GM12873 (cell line): ENCODE results near the gene OAT.

Source experiments
- TF ChIP-seq, protein P1 (sequence below): IDR thresholded peaks from 2 replicates; pipeline ENCODE4 v1.5.1; 2012; ENCODE audit warnings: low read depth, mild to moderate bottlenecking, moderate library complexity, low read length, control low read depth; ENCODE audit not compliant: insufficient read depth; ENCODE audit errors: missing control alignments

Gene OAT

DNA sequence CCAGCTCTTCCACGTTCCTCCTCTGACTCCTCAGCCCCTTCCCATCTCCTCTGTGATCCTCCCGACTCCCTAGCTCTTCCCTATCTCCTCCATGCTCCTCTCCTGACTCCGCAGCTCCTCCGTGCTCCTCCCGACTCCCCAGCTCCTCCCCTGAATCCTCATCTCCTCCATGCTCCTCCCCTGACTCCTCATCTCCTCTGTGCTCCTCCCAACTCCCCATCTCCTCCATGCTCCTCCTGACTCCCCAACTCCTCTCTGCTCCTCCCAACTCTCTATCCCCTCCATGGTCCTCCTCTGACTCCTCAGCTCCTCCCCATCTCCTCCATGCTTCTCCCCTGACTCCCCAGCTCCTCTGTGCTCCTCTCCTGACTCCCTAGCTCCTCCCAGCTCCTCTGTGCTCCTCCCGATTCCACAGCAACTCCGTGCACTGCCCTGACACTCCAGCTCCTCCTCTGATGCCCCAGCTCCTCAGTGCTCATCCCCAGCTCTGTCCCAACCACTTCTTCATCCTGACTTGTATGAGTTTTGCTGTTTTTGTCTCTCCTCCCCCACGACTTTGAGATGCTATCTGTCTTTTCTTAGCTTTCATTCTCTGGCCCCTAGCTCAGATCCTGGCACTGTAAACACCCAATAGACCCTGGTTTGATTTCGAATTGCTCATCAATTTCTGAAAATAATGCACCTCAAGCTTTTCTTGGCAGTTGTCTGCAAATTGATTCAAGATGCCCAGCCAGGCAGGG lies 38.3 kb downstream of the OAT start:
- TF ChIP-seq, protein P1, sequence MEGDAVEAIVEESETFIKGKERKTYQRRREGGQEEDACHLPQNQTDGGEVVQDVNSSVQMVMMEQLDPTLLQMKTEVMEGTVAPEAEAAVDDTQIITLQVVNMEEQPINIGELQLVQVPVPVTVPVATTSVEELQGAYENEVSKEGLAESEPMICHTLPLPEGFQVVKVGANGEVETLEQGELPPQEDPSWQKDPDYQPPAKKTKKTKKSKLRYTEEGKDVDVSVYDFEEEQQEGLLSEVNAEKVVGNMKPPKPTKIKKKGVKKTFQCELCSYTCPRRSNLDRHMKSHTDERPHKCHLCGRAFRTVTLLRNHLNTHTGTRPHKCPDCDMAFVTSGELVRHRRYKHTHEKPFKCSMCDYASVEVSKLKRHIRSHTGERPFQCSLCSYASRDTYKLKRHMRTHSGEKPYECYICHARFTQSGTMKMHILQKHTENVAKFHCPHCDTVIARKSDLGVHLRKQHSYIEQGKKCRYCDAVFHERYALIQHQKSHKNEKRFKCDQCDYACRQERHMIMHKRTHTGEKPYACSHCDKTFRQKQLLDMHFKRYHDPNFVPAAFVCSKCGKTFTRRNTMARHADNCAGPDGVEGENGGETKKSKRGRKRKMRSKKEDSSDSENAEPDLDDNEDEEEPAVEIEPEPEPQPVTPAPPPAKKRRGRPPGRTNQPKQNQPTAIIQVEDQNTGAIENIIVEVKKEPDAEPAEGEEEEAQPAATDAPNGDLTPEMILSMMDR, result no peak

DNA sequence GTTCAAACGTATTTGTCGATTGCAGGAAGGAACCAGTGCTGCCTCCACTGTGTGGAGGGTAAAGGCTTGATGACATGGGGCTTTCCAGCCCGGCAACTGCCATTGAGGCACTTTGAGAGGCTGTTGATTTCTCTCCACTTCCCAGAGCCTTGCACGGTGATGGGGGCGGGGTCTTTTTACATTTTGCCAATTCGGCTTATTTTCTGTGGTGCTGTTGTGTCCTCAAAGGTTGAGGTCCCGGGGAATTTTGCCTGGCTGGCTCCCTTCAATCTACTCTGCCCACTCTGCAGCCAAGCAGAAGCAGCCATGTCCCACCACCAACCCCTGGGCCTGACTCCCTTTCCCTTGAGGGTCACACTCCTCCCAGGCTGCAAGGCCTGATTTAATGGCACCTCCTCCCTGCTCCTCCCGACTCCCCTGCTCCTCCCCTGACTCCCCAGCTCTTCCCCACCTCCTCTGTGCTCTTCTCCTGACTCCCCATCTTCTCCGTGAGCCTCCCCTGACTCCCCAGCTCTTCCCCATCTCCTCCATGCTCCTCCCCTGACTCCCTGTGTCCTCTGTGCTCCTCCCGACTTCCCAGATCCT lies 39.0 kb downstream of the OAT start:
- TF ChIP-seq, protein P1, result no peak

DNA sequence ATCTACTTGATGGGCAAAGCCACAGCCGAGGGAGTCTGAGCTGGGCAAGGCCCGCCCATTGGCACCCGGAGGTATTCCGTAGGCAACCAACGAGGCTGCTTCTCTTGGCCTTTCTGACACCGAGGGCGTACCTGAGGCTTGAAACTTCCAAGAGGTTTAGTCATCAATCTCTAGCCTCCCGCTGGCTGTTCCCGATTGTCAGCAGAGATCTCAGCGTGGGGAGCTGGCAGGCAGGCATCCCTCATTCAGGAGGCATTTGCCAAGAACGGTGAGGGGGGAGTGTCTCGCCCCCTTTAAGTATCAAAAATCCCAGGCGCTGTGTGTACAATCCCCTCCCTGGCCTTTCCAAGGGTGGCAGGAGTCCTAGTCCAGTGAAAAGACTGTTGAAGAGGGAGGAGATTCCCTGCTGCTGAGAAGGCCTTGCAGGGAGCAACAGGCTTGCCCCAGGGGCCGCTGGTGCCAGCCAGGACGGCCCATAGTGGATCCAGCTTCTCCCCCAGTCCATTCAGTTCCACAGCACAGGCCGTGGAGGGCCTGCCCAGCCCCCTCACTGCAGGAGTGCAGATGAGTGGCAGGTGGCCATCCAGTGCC lies 39.7 kb downstream of the OAT start:
- TF ChIP-seq, protein P1, result no peak

DNA sequence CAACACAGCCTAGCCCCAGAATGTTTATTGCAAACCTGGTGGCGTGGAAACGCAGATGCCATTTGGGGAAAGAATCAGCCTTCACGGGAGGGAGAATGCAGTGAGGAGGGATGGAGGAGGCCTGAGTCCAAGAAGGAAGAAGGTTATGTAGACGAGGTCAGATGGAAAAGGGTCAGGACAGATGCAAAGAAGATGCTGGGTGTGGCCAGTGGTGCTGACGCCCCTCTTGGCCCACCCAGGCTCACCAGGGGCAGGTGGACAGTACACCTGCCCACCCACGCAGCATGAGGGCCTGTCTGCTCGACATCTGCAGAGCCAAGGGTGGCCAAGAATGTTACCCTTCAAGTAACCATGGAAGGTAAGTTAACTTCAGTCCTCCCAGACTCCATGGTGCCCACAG lies 40.5 kb downstream of the OAT start:
- TF ChIP-seq, protein P1, result no peak

DNA sequence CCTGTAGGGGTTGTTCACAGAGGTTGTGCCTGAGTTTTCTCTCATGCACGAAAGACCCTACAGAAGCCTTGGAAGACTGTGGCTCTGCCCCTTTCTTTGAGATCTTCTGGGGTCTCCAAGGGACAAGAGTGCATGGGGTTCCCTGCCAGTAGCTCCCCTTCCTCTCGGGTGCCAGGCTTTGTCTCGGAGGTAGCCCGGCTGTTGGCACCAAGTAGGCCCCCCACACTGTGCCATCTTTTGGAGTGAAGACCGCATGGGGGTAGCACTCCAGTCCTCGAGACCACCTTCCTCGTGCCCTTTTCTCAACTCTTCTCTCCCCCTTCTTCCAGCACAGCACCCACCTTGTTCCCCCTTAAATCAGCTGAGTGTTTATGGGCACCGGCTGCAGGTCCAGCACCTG lies 41.6 kb downstream of the OAT start:
- TF ChIP-seq, protein P1, result no peak

DNA sequence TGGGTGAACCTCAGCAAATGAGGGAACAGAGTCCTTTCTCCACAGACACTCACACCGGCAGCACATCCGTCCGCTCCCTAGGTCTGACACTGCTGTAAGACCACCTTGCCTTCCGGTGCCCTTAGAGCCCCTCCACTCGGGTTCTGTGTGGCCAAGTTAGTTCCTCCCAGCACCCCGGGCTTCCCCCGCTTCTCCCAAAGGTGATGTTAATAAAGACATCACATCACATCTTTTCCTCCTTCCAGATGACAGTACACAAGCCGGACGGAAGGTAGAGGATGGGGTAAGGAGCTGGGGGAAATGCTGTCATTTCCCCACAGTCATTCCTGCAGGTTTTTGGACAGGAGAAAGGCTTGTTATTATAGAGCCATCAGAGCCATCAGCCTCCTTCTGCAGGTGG lies 42.3 kb downstream of the OAT start:
- TF ChIP-seq, protein P1, result no peak

DNA sequence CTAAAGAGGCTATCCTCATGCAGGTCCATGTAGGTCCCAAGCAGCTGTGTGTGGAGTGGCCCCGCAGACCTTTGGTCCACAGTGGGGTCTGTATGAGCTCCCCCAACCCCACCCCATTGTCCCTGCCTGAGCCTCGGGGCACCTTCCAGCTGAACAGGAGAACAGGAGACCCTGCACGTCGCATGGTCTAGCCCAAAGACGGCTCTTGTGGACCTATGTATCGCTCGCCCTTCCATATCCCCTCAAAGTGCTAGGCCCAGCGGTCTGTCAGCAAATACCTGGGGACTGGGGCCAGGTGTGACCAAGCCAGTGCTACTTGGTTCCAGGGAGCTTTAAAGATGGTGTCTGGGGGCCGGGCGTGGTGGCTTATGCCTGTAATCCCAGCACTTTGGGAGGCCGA lies 43.0 kb downstream of the OAT start:
- TF ChIP-seq, protein P1, result no peak
